Ovary (tissue), 3 donors: ENCODE data around the gene STK16.

Experiments used
- CTCF ChIP-seq, 3 donors: fragments of 450-650 bp in 2 of 3; fragments of 200-600 bp in 1 of 3; IDR thresholded peaks; one replicate each; pipeline versions ENCODE4 v1.5.1 to v1.8.0; 2016 to 2022; ENCODE audit warnings: antibody characterized with exemption in 3 of 3, mild to moderate bottlenecking in 1 of 3
- EP300 ChIP-seq: sonication (generic); formaldehyde crosslinking; IDR thresholded peaks from one replicate; pipeline ENCODE4 v1.6.1; 2017; ENCODE audit warnings: antibody characterized with exemption
- POLR2A ChIP-seq: fragments of 450-650 bp; IDR thresholded peaks from one replicate; pipeline ENCODE4 v1.6.1; 2017; ENCODE audit warnings: antibody characterized with exemption, mild to moderate bottlenecking, moderate library complexity
- donor health status: DM: no; HTN: no; CAD: no.

- TF ChIP-seq POLR2A (no peak), CTCF (IDR thresholded peaks at IDR 0.05) (no peak), EP300 (no peak)
Measured at GRCh38 chr2:219274361-219274921, 29.2 kb downstream of the STK16 start.
